Lung microvascular endothelial cell (primary cell): ENCODE measurements around the gene PPP1R9B. TPM values are rescaled to one million over a fixed set of nuclear protein-coding genes. Genes with fewer than 3 reads are reported as not detected.
A peak's percentile ranks its signal among the peaks of the same experiment; 100 is the strongest.

Experiments
- DNase-seq, 2 donors: peaks; one replicate each; pipeline versions ENCODE4 v3.0.0 to v3.0.0-alpha.2; 2010; ENCODE audit warnings: low read depth in 2 of 2
- total RNA-seq: library from RNA; depleted of rRNA; stranded (reverse); fragments of >200 nt; gene quantifications from 2 replicates; pipeline ENCODE4 v1.2.1, GENCODE V29; 2014

Gene PPP1R9B
- total RNA-seq, 1 donor from 2014 or later = 25.8 TPM

GRCh38 chr17:50157891-50158290 is 7.4 kb upstream of the PPP1R9B start:
- no peak for DNase-seq

- DNase-seq = no peak
Measured at GRCh38 chr17:50155115-50155819, 4.8 kb upstream of the PPP1R9B start.

- no peak for DNase-seq
Measured at GRCh38 chr17:50154604-50155003, 4.1 kb upstream of the PPP1R9B start.

GRCh38 chr17:50153650-50154575 is 3.4 kb upstream of the PPP1R9B start:
- DNase-seq = no peak

- no peak for DNase-seq
Measured at GRCh38 chr17:50152736-50153135, 2.3 kb upstream of the PPP1R9B start.

GRCh38 chr17:50151937-50152547 is 1.6 kb upstream of the PPP1R9B start:
- DNase-seq = peak; percentile 86 to 88

- peak; percentile 89 to 90 for DNase-seq
Measured at GRCh38 chr17:50151041-50151936, 812 bp upstream of the PPP1R9B start.

GRCh38 chr17:50149417-50150353 is 792 bp downstream of the PPP1R9B start:
- peak; percentile 65 to 79 for DNase-seq

- no peak for DNase-seq
Measured at GRCh38 chr17:50149091-50149416, 1.4 kb downstream of the PPP1R9B start.

GRCh38 chr17:50148226-50149090 is 2.0 kb downstream of the PPP1R9B start:
- DNase-seq = no peak

GRCh38 chr17:50147841-50148225 is 2.6 kb downstream of the PPP1R9B start:
- DNase-seq = peak; percentile 35 to 52

- no peak for DNase-seq
Measured at GRCh38 chr17:50146927-50147665, 3.4 kb downstream of the PPP1R9B start.

GRCh38 chr17:50146230-50146926 is 4.1 kb downstream of the PPP1R9B start:
- no peak for DNase-seq

- DNase-seq = no peak
Measured at GRCh38 chr17:50145532-50146229, 4.8 kb downstream of the PPP1R9B start.

GRCh38 chr17:50144845-50145531 is 5.5 kb downstream of the PPP1R9B start:
- DNase-seq = no peak

GRCh38 chr17:50144355-50144754 is 6.1 kb downstream of the PPP1R9B start:
- no peak for DNase-seq
